Skin of body (tissue), 2 donors: ENCODE results near the gene CD27. TPM values are rescaled to one million over a fixed set of nuclear protein-coding genes. Genes with fewer than 3 reads are reported as not detected.
A peak's percentile ranks its signal among the peaks of the same experiment; 100 is the strongest.
"Not testable (repeated sequence)": the region's sequence is repeated elsewhere in the genome, so short reads cannot be mapped to it uniquely, and the experiment has no call there.

ENCODE experiments used
- DNase-seq: peaks from one replicate; lab custom pipeline; 2025; lab: John Stamatoyannopoulos, UW
- total RNA-seq: library from RNA; depleted of rRNA; stranded (reverse); fragments of >200 nt; gene quantifications from one replicate; pipeline ENCODE4 v1.2.3, GENCODE V29; 2014

The CD27 gene
- total RNA-seq, 1 donor from 2014 or later: 0.20 TPM

- no peak for DNase-seq
Measured at GRCh38 chr12:6461401-6462233, 16.9 kb downstream of the CD27 start.

- DNase-seq: no peak
Measured at GRCh38 chr12:6462234-6462995, 17.7 kb downstream of the CD27 start.

- DNase-seq: no peak
Measured at GRCh38 chr12:6463216-6463615, 18.5 kb downstream of the CD27 start.

GRCh38 chr12:6463858-6464257, 19.1 kb downstream of the CD27 start:
- DNase-seq: no peak

- no peak for DNase-seq
Measured at GRCh38 chr12:6464531-6464930, 19.8 kb downstream of the CD27 start.

- DNase-seq: peak; percentile 66
Measured at GRCh38 chr12:6465467-6466183, 20.9 kb downstream of the CD27 start.

- no peak for DNase-seq
Measured at GRCh38 chr12:6466184-6466573, 21.4 kb downstream of the CD27 start.

GRCh38 chr12:6466751-6467150, 22.0 kb downstream of the CD27 start:
- not testable (repeated sequence) for DNase-seq

GRCh38 chr12:6467571-6468282, 23.0 kb downstream of the CD27 start:
- not testable (repeated sequence) for DNase-seq

GRCh38 chr12:6468283-6468575, 23.5 kb downstream of the CD27 start:
- no peak for DNase-seq

GRCh38 chr12:6469092-6469491, 24.3 kb downstream of the CD27 start:
- no peak for DNase-seq

GRCh38 chr12:6469609-6470374, 25.0 kb downstream of the CD27 start:
- no peak for DNase-seq

- DNase-seq: peak; percentile 97
Measured at GRCh38 chr12:6470375-6471163, 25.8 kb downstream of the CD27 start, which contains the start of gene VAMP1. Gene VAMP1, minus strand, starts transcription at chr12:6470677. Its CDS starts 146 bp downstream, at chr12:6470531.

GRCh38 chr12:6471989-6472360, 27.2 kb downstream of the CD27 start:
- no peak for DNase-seq

GRCh38 chr12:6472491-6472890, 27.7 kb downstream of the CD27 start:
- no peak for DNase-seq

- DNase-seq: not testable (repeated sequence)
Measured at GRCh38 chr12:6475233-6475975, 30.6 kb downstream of the CD27 start.

- no peak for DNase-seq
Measured at GRCh38 chr12:6476489-6476888, 31.7 kb downstream of the CD27 start.

GRCh38 chr12:6477601-6478377, 33.0 kb downstream of the CD27 start:
- not testable (repeated sequence) for DNase-seq
